Gastrocnemius medialis (tissue), 4 donors: ENCODE measurements around the gene ZDHHC11. TPM values are rescaled to one million over a fixed set of nuclear protein-coding genes. Genes with fewer than 3 reads are reported as not detected.
"Not testable (repeated sequence)": the region's sequence is repeated elsewhere in the genome, so short reads cannot be mapped to it uniquely, and the experiment has no call there.

Source experiments
- ATAC-seq, 2 donors: fragments of 150-250 bp; one replicate each; pipeline ENCODE4 v1.9.1; 2016
- DNase-seq, 2 donors: peaks; one replicate each; pipeline ENCODE4 v3.0.0-alpha.2; 2019
- H3K27ac ChIP-seq, 4 donors: fragments of 200-600 bp; sonication (generic); 1 replicate in 1 of 4; 2 replicates in 3 of 4; pipeline ENCODE4 v1.5.1; 2016 to 2018; ENCODE audit warnings: mild to moderate bottlenecking in 2 of 4, moderate library complexity in 1 of 4
- H3K27me3 ChIP-seq, 3 donors: fragments of 200-600 bp; sonication (generic) in 2 of 3; 1 replicate in 1 of 3; 2 replicates in 2 of 3; pipeline versions ENCODE4 v1.5.1 to v1.6.0; 2016 to 2019; ENCODE audit warnings: mild to moderate bottlenecking in 1 of 3, moderate library complexity in 1 of 3
- H3K36me3 ChIP-seq, 2 donors: fragments of 200-600 bp; sonication (generic) in 1 of 2; one replicate each; pipeline ENCODE4 v1.5.1; 2017 to 2018
- H3K4me1 ChIP-seq, 2 donors: fragments of 200-600 bp; sonication (generic) in 1 of 2; one replicate each; pipeline ENCODE4 v1.5.1; 2016 to 2017; ENCODE audit warnings: mild to moderate bottlenecking in 2 of 2
- H3K4me3 ChIP-seq, 4 donors: fragments of 200-600 bp; sonication (generic) in 3 of 4; 1 replicate in 1 of 4; 2 replicates in 3 of 4; pipeline ENCODE4 v1.5.1; 2016 to 2019; ENCODE audit warnings: mild to moderate bottlenecking in 2 of 4
- H3K9me3 ChIP-seq, 3 donors: fragments of 200-600 bp; sonication (generic) in 2 of 3; 1 replicate in 1 of 3; 2 replicates in 2 of 3; pipeline ENCODE4 v1.5.1; 2016 to 2019
- CTCF ChIP-seq, 5 experiments: fragments of 450-650 bp in 3 of 5; fragments of 200-600 bp in 2 of 5; sonication (generic) in 2 of 5; IDR thresholded peaks in 4 of 5; conservative IDR thresholded peaks in 1 of 5; 1 replicate in 4 of 5; 2 replicates in 1 of 5; pipeline ENCODE4 v1.5.1; 2016 to 2019; ENCODE audit warnings: antibody characterized with exemption in 5 of 5, mild to moderate bottlenecking in 3 of 5, moderate library complexity in 3 of 5
- POLR2A ChIP-seq, 2 donors: fragments of 450-650 bp; IDR thresholded peaks; one replicate each; pipeline ENCODE4 v1.6.1; 2017; ENCODE audit warnings: antibody characterized with exemption in 2 of 2, mild to moderate bottlenecking in 2 of 2, moderate library complexity in 2 of 2
- in situ Hi-C, 4 donors: fragments of 200-750 bp; cut with MboI; loops; one replicate each; pipeline versions ENCODE4 v1.15.0 to v1.8.0; 2017; ENCODE audit warnings: low sequenced_read_pairs in 4 of 4
- intact Hi-C: fragments of 100-400 bp; cut with DNase I; formaldehyde crosslinking; loops from one replicate; pipeline ENCODE4 v1.15.1; 2023; ENCODE audit warnings: low total_unique reads
- total RNA-seq, 4 donors: library from RNA; depleted of rRNA; stranded (reverse); fragments of >200 nt; gene quantifications; one replicate each; pipeline versions ENCODE4 v1.1.0 to v1.2.3, GENCODE V29; 2016

ZDHHC11 gene
- total RNA-seq, 4 donors from 2014 or later = 0.85 to 3.8 (median 2.3) TPM; not detected in 1

DNA sequence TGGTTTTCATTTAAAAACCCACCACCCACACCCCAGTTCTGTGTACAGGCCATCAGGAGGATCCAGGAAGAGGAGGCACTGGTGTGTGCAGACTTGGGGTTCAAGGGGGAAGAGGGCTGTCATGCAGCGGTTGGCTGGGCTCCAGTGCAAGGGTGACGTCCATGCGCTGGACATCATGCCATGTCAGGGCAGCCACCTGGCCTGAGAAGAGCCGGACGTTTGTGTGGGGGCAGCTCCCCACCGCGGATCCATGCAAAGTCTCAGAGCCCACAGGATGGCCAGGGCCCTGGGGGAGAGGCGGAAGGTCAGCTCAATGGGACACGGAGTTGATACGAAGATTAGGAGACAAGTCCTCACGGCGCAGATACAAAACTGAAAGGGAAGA is 30.8 kb upstream of the ZDHHC11 start:
- no peak for TF ChIP-seq POLR2A (IDR thresholded peaks at IDR 0.05)
- no peak for TF ChIP-seq CTCF (IDR thresholded peaks at IDR 0.05 in 4 of 5, conservative IDR thresholded peaks at IDR 0.05 in 1 of 5)
- Histone ChIP-seq H3K27ac (no peak overlapping the region), H3K4me3 (no peak overlapping the region), H3K27me3 (no peaks in the 10 kb centered on the region), H3K4me1 (no peaks in the 10 kb centered on the region), H3K9me3 (no peaks in the 10 kb centered on the region), H3K36me3 (peaks cover 0 to 75% of the 10 kb centered on the region in 2 donors)
- no peak for DNase-seq
- in situ Hi-C loops (no loop called here), intact Hi-C loops (no loop called here)
- no peak for ATAC-seq

DNA sequence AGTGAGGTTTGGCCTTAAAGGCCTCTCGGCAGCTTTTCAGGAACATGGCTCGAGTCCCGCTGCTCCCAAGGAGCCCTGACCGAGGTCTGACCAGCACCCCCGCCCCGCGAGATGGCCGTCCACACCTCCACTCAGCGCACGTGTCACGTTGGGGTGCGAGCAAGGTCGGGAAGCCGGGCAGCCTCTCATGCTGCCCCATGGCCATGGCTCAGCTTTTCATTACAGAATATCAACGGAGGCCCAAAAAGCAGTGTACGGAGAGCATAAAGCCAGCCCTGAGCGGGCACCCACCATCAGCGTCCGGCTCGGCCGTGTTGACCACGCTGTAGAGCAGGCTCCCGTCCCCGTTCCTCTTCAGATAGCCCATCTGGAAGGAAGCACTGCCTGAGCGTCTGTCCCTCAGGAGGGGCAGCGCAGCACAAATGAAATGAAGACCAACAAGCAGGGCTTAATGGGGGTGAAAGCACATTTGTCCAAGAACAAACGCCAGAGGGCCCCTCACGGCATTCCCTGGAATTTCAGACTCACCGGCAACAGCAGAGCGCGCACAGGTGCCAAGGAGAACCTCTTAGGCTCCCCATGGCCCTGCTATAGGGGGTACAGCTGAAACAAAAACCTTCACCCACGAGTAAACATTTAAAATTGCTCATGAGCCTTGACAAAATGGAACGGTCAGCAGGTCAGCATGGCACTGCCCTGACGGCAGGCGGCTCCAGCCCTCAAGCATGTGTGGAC is 30.2 kb upstream of the ZDHHC11 start:
- Histone ChIP-seq H3K27me3 (no peaks in the 10 kb centered on the region), H3K27ac (no peak overlapping the region), H3K36me3 (peaks cover 0 to 75% of the 10 kb centered on the region in 2 donors), H3K4me1 (no peaks in the 10 kb centered on the region), H3K9me3 (no peaks in the 10 kb centered on the region), H3K4me3 (no peak overlapping the region)
- no peak for DNase-seq
- TF ChIP-seq CTCF (IDR thresholded peaks at IDR 0.05 in 4 of 5, conservative IDR thresholded peaks at IDR 0.05 in 1 of 5) (no peak), POLR2A (IDR thresholded peaks at IDR 0.05) (no peak)
- intact Hi-C loops (no loop called here), in situ Hi-C loops (no loop called here)
- no peak for ATAC-seq

DNA sequence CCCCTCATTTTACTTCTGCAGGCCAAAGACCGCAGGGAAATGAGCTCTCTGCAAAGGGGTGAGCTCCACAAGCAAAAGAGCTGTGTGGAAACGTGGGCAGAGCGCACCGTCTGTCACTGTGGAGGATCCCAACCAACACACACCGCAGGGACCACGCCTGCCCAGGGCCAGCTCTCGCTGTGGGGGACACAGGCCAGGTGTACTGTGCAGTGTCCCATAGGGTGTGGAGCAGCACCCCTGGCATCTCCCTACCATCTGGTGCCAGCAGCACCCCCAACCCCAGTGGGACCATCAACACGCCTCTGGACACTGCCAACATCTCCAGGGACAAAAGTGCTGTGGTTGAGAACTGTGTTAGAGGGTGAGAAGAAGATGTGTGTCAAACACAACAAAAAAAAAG is 27.9 kb upstream of the ZDHHC11 start:
- DNase-seq, in situ Hi-C loops, intact Hi-C loops, ATAC-seq, H3K27ac ChIP-seq, H3K4me1 ChIP-seq, H3K4me3 ChIP-seq, H3K9me3 ChIP-seq, H3K27me3 ChIP-seq: not testable (repeated sequence)
- peaks cover 0 to 73% of the 10 kb centered on the region in 2 donors for H3K36me3 ChIP-seq

DNA sequence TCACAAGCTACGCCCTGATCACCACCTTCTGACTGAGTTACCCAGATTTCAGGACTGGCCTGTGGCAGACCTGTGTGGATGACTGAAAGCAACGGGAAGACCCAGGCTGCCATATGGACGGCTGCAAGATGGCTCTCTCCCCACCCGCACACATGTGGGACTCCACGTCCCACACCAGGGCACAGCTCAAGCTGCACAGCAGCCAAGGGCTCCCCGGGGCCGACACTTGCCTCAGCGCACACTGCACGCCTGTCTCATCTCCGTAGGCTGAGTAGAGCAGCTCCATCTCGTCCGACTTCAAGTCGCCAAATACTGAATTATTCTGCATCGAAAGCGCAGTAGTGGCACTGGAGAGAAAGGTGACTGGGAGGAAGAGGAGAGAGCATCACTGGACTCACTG is 27.3 kb upstream of the ZDHHC11 start:
- TF ChIP-seq POLR2A (IDR thresholded peaks at IDR 0.05) (no peak), CTCF (IDR thresholded peaks at IDR 0.05 in 4 of 5, conservative IDR thresholded peaks at IDR 0.05 in 1 of 5) (no peak)
- in situ Hi-C loops (no loop called here), intact Hi-C loops (no loop called here)
- Histone ChIP-seq H3K9me3 (no peaks in the 10 kb centered on the region), H3K4me1 (no peaks in the 10 kb centered on the region), H3K36me3 (peaks cover 0 to 69% of the 10 kb centered on the region in 2 donors), H3K27me3 (no peaks in the 10 kb centered on the region), H3K27ac (no peak overlapping the region), H3K4me3 (no peak overlapping the region)
- no peak for DNase-seq
- no peak for ATAC-seq

- Histone ChIP-seq H3K4me1 (no peaks in the 10 kb centered on the region), H3K9me3 (no peaks in the 10 kb centered on the region), H3K27me3 (no peaks in the 10 kb centered on the region), H3K36me3 (peaks cover 0 to 61% of the 10 kb centered on the region in 2 donors), H3K27ac (no peak overlapping the region), H3K4me3 (no peak overlapping the region)
- DNase-seq = no peak
- TF ChIP-seq POLR2A (IDR thresholded peaks at IDR 0.05) = no peak
- no peak for TF ChIP-seq CTCF (IDR thresholded peaks at IDR 0.05 in 4 of 5, conservative IDR thresholded peaks at IDR 0.05 in 1 of 5)
- intact Hi-C loops = no loop called here
- in situ Hi-C loops = no loop called here
- no peak for ATAC-seq
Measured at GRCh38 chr5:876398-877365, 25.9 kb upstream of the ZDHHC11 start.
